ENCODE data around the gene PLCB4. TPM values are rescaled to one million over a fixed set of nuclear protein-coding genes. Genes with fewer than 3 reads are reported as not detected.
"Not testable (repeated sequence)": the region's sequence is repeated elsewhere in the genome, so short reads cannot be mapped to it uniquely, and the experiment has no call there.

The PLCB4 gene
- total RNA-seq, 1 experiment from 2014 or later: 12.6 TPM

DNA sequence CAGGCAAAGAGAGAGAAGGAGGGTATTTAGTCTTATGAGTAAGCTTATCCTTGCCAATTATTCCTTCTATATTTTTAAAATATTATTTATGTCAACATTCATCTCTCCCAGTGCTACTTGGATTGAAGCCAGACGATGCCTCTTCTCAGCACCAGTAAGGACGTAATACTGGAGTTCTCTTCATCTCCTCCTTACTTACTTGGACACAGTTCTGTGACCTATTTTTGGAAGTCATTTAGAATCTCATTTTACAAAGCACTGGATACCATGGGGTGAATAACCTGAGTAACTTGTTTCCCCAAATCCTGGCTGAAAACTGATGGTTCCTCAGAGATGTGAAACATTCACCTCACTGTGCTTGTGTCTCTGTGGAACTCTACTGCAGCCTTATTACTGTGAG, 308.1 kb downstream of the PLCB4 start:
- Mint-ChIP-seq H3K36me3 (peaks cover 3% of the 10 kb centered on the region; the same call in 1 of the 2 replicates), H3K27me3 (ENCODE audit: low read depth) (no peaks in the 10 kb centered on the region), H3K4me3 (no peak overlapping the region), H3K27ac (no peak overlapping the region), H3K4me1 (peaks cover 53% of the 10 kb centered on the region), H3K9me3 (peaks cover 3% of the 10 kb centered on the region; the same call in 1 of the 2 replicates)
- ATAC-seq (no peak), DNase-seq (ENCODE audit: low spot score) (no peak)
- no peak for TF ChIP-seq RORB (CRISPR knock-in tag; IDR thresholded peaks at IDR 0.05)
- no peak for TF ChIP-seq NFATC4 (CRISPR knock-in tag; IDR thresholded peaks at IDR 0.05)
- TF ChIP-seq SMAD3 (CRISPR knock-in tag; IDR thresholded peaks at IDR 0.05; ENCODE audit: borderline replicate concordance): no peak
- TF ChIP-seq, protein P1, sequence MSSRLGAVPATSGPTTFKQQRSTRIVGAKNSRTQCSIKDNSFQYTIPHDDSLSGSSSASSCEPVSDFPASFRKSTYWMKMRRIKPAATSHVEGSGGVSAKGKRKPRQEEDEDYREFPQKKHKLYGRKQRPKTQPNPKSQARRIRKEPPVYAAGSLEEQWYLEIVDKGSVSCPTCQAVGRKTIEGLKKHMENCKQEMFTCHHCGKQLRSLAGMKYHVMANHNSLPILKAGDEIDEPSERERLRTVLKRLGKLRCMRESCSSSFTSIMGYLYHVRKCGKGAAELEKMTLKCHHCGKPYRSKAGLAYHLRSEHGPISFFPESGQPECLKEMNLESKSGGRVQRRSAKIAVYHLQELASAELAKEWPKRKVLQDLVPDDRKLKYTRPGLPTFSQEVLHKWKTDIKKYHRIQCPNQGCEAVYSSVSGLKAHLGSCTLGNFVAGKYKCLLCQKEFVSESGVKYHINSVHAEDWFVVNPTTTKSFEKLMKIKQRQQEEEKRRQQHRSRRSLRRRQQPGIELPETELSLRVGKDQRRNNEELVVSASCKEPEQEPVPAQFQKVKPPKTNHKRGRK (CRISPR knock-in tag; IDR thresholded peaks at IDR 0.05; ENCODE audit: borderline replicate concordance): no peak
- no peak for TF ChIP-seq ZNF671 (CRISPR knock-in tag; IDR thresholded peaks at IDR 0.05)
- no peak for TF ChIP-seq ZNF138 (CRISPR knock-in tag; conservative IDR thresholded peaks at IDR 0.05)
- TF ChIP-seq, protein P2, sequence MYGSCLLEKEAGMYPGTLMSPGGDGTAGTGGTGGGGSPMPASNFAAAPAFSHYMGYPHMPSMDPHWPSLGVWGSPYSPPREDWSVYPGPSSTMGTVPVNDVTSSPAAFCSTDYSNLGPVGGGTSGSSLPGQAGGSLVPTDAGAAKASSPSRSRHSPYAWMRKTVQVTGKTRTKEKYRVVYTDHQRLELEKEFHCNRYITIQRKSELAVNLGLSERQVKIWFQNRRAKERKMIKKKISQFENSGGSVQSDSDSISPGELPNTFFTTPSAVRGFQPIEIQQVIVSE (CRISPR knock-in tag; IDR thresholded peaks at IDR 0.05; ENCODE audit: borderline replicate concordance): no peak
- no peak for TF ChIP-seq ZNF232 (CRISPR knock-in tag; IDR thresholded peaks at IDR 0.05)
- TF ChIP-seq, protein P3, sequence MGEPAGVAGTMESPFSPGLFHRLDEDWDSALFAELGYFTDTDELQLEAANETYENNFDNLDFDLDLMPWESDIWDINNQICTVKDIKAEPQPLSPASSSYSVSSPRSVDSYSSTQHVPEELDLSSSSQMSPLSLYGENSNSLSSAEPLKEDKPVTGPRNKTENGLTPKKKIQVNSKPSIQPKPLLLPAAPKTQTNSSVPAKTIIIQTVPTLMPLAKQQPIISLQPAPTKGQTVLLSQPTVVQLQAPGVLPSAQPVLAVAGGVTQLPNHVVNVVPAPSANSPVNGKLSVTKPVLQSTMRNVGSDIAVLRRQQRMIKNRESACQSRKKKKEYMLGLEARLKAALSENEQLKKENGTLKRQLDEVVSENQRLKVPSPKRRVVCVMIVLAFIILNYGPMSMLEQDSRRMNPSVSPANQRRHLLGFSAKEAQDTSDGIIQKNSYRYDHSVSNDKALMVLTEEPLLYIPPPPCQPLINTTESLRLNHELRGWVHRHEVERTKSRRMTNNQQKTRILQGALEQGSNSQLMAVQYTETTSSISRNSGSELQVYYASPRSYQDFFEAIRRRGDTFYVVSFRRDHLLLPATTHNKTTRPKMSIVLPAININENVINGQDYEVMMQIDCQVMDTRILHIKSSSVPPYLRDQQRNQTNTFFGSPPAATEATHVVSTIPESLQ (CRISPR knock-in tag; IDR thresholded peaks at IDR 0.05): no peak
- TF ChIP-seq TEAD4 (CRISPR knock-in tag; IDR thresholded peaks at IDR 0.05): no peak
- no peak for TF ChIP-seq MAX (CRISPR knock-in tag; IDR thresholded peaks at IDR 0.05)
- TF ChIP-seq NR1H2 (CRISPR knock-in tag; IDR thresholded peaks at IDR 0.05): no peak
- TF ChIP-seq CREB1 (CRISPR knock-in tag; IDR thresholded peaks at IDR 0.05): no peak
- no peak for TF ChIP-seq SP1 (CRISPR knock-in tag; conservative IDR thresholded peaks at IDR 0.05)
- TF ChIP-seq, protein P4, sequence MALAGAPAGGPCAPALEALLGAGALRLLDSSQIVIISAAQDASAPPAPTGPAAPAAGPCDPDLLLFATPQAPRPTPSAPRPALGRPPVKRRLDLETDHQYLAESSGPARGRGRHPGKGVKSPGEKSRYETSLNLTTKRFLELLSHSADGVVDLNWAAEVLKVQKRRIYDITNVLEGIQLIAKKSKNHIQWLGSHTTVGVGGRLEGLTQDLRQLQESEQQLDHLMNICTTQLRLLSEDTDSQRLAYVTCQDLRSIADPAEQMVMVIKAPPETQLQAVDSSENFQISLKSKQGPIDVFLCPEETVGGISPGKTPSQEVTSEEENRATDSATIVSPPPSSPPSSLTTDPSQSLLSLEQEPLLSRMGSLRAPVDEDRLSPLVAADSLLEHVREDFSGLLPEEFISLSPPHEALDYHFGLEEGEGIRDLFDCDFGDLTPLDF (CRISPR knock-in tag; IDR thresholded peaks at IDR 0.05): no peak
- TF ChIP-seq, protein P5, sequence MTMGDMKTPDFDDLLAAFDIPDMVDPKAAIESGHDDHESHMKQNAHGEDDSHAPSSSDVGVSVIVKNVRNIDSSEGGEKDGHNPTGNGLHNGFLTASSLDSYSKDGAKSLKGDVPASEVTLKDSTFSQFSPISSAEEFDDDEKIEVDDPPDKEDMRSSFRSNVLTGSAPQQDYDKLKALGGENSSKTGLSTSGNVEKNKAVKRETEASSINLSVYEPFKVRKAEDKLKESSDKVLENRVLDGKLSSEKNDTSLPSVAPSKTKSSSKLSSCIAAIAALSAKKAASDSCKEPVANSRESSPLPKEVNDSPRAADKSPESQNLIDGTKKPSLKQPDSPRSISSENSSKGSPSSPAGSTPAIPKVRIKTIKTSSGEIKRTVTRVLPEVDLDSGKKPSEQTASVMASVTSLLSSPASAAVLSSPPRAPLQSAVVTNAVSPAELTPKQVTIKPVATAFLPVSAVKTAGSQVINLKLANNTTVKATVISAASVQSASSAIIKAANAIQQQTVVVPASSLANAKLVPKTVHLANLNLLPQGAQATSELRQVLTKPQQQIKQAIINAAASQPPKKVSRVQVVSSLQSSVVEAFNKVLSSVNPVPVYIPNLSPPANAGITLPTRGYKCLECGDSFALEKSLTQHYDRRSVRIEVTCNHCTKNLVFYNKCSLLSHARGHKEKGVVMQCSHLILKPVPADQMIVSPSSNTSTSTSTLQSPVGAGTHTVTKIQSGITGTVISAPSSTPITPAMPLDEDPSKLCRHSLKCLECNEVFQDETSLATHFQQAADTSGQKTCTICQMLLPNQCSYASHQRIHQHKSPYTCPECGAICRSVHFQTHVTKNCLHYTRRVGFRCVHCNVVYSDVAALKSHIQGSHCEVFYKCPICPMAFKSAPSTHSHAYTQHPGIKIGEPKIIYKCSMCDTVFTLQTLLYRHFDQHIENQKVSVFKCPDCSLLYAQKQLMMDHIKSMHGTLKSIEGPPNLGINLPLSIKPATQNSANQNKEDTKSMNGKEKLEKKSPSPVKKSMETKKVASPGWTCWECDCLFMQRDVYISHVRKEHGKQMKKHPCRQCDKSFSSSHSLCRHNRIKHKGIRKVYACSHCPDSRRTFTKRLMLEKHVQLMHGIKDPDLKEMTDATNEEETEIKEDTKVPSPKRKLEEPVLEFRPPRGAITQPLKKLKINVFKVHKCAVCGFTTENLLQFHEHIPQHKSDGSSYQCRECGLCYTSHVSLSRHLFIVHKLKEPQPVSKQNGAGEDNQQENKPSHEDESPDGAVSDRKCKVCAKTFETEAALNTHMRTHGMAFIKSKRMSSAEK (CRISPR knock-in tag; IDR thresholded peaks at IDR 0.05; ENCODE audit: borderline replicate concordance): no peak
- no peak for TF ChIP-seq E2F4 (CRISPR knock-in tag; IDR thresholded peaks at IDR 0.05; ENCODE audit: borderline replicate concordance, low read depth)
- ChIA-PET CTCF (interaction anchor here (2.5 kb wide), 1 partner anchor 16 kb away, joined by 12 read pairs; no protein-coding TSS in a partner anchor), POLR2A (no interaction called here)

DNA sequence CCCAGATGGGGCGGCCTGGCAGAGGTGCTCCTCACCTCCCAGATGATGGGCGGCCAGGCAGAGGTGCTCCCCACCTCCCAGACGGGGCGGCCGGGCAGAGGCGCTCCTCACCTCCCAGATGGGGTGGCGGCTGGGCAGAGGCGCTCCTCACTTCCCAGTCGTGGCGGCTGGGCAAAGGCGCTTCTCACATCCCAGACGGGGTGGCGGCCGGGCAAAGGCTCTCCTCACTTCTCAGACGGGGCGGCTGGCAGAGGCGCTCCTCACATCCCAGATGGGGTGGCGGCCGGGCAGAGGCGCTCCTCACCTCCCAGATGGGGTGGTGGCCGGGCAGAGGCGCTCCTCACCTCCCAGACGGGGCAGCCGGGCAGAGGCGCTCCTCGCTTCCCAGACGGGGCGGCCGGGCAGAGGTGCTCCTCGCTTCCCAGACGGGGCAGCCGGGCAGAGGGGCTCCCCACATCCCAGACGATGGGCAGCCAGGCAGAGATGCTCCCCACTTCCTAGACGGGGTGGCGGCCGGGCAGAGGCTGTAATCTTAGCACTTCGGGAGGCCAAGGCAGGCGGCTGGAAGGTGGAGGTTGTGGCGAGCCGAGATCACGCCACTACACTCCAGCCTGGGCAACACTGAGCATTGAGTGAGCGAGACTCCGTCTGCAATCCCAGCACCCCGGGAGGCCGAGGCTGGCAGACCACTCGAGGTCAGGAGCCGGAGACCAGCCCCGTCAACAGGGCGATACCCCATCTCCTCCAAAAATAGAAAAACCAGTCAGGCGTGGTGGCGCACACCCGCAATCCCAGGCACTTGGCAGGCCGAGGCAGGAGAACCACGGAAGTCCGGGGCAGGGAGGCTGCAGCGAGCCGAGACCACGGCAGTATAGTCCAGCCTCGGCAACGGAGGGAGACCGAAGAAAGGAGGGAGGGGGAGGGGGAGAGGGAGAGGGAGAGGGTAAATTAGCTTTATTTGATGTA, 316.7 kb downstream of the PLCB4 start:
- DNase-seq (ENCODE audit: low spot score): not testable (repeated sequence)
- peaks cover 46% of the 10 kb centered on the region for H3K36me3 Mint-ChIP-seq
- H3K4me1 Mint-ChIP-seq: peaks cover 12% of the 10 kb centered on the region

More for the DNA sequence above, 316.7 kb downstream of the PLCB4 start:
- H3K9me3 Mint-ChIP-seq: peaks cover 34% of the 10 kb centered on the region
- CTCF ChIA-PET; ATAC-seq; H3K27ac Mint-ChIP-seq; H3K4me3 Mint-ChIP-seq; H3K27me3 Mint-ChIP-seq (ENCODE audit: low read depth); POLR2A ChIA-PET: not testable (repeated sequence)

Measured in WTC11 (cell line).